ENCODE measurements around the gene CRACDL. TPM values are rescaled to one million over a fixed set of nuclear protein-coding genes. Genes with fewer than 3 reads are reported as not detected.
"Not testable (repeated sequence)": the region's sequence is repeated elsewhere in the genome, so short reads cannot be mapped to it uniquely, and the experiment has no call there.

CRACDL gene
- total and polyA plus RNA-seq, 2 donors (not counting 3 experiments of a cell fraction or from before 2014, with no cell fraction given): 0.92 to 6.3 TPM

GRCh38 chr2:98880266-98881152 lies 55.5 kb downstream of the CRACDL start:
- Histone ChIP-seq H3K4me2 (ENCODE audit: insufficient read depth, low read length) (no peak overlapping the region), H3K27ac (ENCODE audit: insufficient read depth, low read depth, low read length) (no peak overlapping the region), H3K9ac (replicated peaks; ENCODE audit: extremely low read depth, insufficient read depth, low read length) (no peak overlapping the region), H3K79me2 (ENCODE audit: control insufficient read depth, insufficient read depth, low read length) (no peaks in the 10 kb centered on the region), H3K36me3 (ENCODE audit: control insufficient read depth in 2 of 2, extremely low read depth in 1 of 2, insufficient read depth in 2 of 2, low read length in 2 of 2) (no peaks in the 10 kb centered on the region), H3K4me1 (ENCODE audit: control insufficient read depth, extremely low read depth, insufficient read depth, low read length) (no peaks in the 10 kb centered on the region), H3K27me3 (ENCODE audit: control insufficient read depth in 2 of 2, insufficient read depth in 2 of 2, low read length in 2 of 2) (no peaks in the 10 kb centered on the region), H3K4me3 (replicated peaks in 1 of 3; ENCODE audit: insufficient read depth in 1 of 3, low read depth in 1 of 3, low read length in 3 of 3) (no peak overlapping the region), H3K9me1 (replicated peaks; ENCODE audit: control insufficient read depth, extremely low read depth, insufficient read depth, low read length) (no peaks in the 10 kb centered on the region), H4K20me1 (replicated peaks; ENCODE audit: control insufficient read depth, extremely low read depth, insufficient read depth, low read length) (no peaks in the 10 kb centered on the region), H3K9me3 (replicated peaks; ENCODE audit: control insufficient read depth, insufficient read depth, low read length) (no peaks in the 10 kb centered on the region), H2AFZ (ENCODE audit: low read depth, low read length) (no peak overlapping the region)
- FAIRE-seq (no peak), DNase-seq (ENCODE audit: low read depth, low spot score) (no peak)
- no TSS peak for BruUV-seq (replicated peaks)
- intact Hi-C loops (cut with micrococcal nuclease): no loop called here
- dilution Hi-C loops (cut with MboI; ENCODE audit: extremely low pct_ligation_motif_present, low sequenced_read_pairs): no loop called here
- ChIA-PET POLR2A (no interaction called here), CTCF (interaction anchor here (1.3 to 2.1 kb wide), 2 partner anchors 56 to 186 kb away, joined by 4 to 11 read pairs; partner anchors contain the start of gene CRACDL)
- TF ChIP-seq, protein P1, sequence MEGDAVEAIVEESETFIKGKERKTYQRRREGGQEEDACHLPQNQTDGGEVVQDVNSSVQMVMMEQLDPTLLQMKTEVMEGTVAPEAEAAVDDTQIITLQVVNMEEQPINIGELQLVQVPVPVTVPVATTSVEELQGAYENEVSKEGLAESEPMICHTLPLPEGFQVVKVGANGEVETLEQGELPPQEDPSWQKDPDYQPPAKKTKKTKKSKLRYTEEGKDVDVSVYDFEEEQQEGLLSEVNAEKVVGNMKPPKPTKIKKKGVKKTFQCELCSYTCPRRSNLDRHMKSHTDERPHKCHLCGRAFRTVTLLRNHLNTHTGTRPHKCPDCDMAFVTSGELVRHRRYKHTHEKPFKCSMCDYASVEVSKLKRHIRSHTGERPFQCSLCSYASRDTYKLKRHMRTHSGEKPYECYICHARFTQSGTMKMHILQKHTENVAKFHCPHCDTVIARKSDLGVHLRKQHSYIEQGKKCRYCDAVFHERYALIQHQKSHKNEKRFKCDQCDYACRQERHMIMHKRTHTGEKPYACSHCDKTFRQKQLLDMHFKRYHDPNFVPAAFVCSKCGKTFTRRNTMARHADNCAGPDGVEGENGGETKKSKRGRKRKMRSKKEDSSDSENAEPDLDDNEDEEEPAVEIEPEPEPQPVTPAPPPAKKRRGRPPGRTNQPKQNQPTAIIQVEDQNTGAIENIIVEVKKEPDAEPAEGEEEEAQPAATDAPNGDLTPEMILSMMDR (IDR thresholded peaks at IDR 0.05; ENCODE audit: extremely low read depth in 1 of 2, insufficient read depth in 1 of 2, low read depth in 1 of 2, low read length in 2 of 2): peak in 1 of 2 donors; percentile 8
- TF ChIP-seq POLR2AphosphoS5 (IDR thresholded peaks at IDR 0.05; ENCODE audit: insufficient read depth, low read depth, low read length): no peak
- TF ChIP-seq, protein P2, sequence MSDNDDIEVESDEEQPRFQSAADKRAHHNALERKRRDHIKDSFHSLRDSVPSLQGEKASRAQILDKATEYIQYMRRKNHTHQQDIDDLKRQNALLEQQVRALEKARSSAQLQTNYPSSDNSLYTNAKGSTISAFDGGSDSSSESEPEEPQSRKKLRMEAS (IDR thresholded peaks at IDR 0.05; ENCODE audit: insufficient read depth, insufficient read length): no peak

GRCh38 chr2:98877658-98878057 lies 58.4 kb downstream of the CRACDL start:
- H3K27me3 ChIP-seq (ENCODE audit: control insufficient read depth in 2 of 2, insufficient read depth in 2 of 2, low read length in 2 of 2); H3K36me3 ChIP-seq (ENCODE audit: control insufficient read depth in 2 of 2, extremely low read depth in 1 of 2, insufficient read depth in 2 of 2, low read length in 2 of 2); H2AFZ ChIP-seq (ENCODE audit: low read depth, low read length); FAIRE-seq; H3K9ac ChIP-seq (replicated peaks; ENCODE audit: extremely low read depth, insufficient read depth, low read length); POLR2A ChIA-PET; dilution Hi-C loops (cut with MboI; ENCODE audit: extremely low pct_ligation_motif_present, low sequenced_read_pairs); BruUV-seq (replicated peaks); H3K4me1 ChIP-seq (ENCODE audit: control insufficient read depth, extremely low read depth, insufficient read depth, low read length); H4K20me1 ChIP-seq (replicated peaks; ENCODE audit: control insufficient read depth, extremely low read depth, insufficient read depth, low read length); intact Hi-C loops (cut with micrococcal nuclease); H3K9me3 ChIP-seq (replicated peaks; ENCODE audit: control insufficient read depth, insufficient read depth, low read length); H3K9me1 ChIP-seq (replicated peaks; ENCODE audit: control insufficient read depth, extremely low read depth, insufficient read depth, low read length); DNase-seq (ENCODE audit: low read depth, low spot score); H3K27ac ChIP-seq (ENCODE audit: insufficient read depth, low read depth, low read length); H3K4me2 ChIP-seq (ENCODE audit: insufficient read depth, low read length); H3K4me3 ChIP-seq (replicated peaks in 1 of 3; ENCODE audit: insufficient read depth in 1 of 3, low read depth in 1 of 3, low read length in 3 of 3); H3K79me2 ChIP-seq (ENCODE audit: control insufficient read depth, insufficient read depth, low read length): not testable (repeated sequence)
- CTCF ChIA-PET: interaction anchor here (1.0 kb wide), 1 partner anchor 12 kb away, joined by 3 read pairs; no protein-coding TSS in a partner anchor
